ENCODE data around the gene RFESD.

RFESD gene

DNA sequence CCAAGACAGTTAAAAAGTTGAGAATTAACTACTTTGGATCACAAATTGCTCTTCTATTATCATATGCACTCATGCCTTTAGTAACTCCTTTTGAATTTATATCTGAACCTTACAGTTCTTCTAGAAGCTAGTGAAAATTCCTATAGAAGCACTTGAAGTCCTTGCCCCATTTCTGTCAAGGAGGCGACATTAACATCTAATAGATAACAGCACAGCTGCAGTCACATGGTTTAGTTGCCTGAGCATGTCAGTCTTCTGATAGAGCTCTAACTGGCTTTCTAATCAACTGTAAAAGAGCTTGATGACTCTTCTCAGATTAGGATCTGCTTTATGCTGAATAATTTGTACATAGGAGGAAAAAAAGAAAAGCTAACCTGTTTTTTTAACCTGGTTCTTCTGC is 9.0 kb downstream of the RFESD start:
- TF ChIP-seq, protein P1, sequence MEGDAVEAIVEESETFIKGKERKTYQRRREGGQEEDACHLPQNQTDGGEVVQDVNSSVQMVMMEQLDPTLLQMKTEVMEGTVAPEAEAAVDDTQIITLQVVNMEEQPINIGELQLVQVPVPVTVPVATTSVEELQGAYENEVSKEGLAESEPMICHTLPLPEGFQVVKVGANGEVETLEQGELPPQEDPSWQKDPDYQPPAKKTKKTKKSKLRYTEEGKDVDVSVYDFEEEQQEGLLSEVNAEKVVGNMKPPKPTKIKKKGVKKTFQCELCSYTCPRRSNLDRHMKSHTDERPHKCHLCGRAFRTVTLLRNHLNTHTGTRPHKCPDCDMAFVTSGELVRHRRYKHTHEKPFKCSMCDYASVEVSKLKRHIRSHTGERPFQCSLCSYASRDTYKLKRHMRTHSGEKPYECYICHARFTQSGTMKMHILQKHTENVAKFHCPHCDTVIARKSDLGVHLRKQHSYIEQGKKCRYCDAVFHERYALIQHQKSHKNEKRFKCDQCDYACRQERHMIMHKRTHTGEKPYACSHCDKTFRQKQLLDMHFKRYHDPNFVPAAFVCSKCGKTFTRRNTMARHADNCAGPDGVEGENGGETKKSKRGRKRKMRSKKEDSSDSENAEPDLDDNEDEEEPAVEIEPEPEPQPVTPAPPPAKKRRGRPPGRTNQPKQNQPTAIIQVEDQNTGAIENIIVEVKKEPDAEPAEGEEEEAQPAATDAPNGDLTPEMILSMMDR (IDR thresholded peaks at IDR 0.05) = no peak

DNA sequence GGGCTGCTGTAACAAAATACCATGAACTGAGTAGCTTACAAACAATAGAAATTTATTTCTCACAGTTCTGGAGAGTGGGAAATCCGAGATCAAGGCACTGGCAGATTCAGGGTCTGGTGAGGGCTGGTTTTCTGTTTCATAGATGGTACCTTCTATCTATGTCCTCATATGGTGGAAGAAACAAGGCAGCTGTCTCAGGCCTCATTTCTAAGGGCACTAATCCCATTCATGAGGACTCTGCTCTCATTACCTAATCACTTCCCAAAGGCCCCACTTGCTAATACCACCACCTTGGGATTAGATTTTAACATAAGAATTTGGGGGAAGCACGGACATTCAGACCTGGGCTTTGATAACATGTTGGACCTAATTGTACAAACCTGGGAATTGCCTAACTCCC is 13.5 kb downstream of the RFESD start:
- TF ChIP-seq, protein P1 (IDR thresholded peaks at IDR 0.05) = no peak

DNA sequence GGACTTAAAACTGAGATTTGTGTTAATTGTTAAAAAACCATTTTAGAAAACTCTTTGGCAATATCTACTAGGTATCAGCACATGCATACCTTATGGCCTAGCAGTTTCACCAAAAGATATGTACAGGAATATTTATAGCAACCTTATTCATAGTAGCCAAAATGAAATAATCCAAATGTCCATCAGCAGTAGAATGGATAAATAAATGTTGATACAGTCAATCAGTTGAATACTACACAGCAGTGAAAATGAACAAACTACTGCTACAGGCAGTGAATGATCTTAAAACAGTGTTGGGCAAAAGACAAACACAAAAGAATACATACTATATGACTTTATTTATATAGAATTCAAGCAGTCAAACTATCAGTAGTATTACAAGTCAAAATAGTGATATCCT is 16.4 kb downstream of the RFESD start:
- TF ChIP-seq, protein P1 (IDR thresholded peaks at IDR 0.05) = no peak

DNA sequence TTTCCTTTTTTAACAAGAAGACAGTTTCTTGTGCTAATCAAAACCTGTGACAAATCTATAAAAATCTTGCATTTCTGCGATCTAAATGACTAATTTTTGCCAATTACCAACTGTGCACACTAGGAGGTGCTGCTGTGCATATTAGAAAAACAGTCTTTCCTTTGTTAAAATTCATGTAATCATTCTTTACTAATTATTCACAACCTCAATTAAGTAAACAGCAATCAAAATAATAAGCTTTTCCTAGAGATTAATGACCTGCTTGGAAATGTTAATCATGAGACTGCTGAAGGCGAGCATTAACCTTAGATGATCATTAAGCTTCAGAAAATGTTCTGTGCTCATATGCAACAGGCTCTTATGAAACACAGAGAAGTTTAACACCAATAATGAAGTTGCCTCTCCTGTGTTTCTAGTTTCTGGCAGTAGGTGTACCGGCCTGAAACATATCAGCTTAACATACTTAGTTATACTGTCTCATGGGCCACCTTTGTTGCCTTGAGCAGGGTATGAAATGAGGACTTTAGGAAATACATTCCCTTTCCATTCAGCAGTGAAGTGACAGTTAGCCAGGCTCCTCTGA is 17.7 kb downstream of the RFESD start:
- TF ChIP-seq, protein P1 (IDR thresholded peaks at IDR 0.05) = peak; percentile 89

DNA sequence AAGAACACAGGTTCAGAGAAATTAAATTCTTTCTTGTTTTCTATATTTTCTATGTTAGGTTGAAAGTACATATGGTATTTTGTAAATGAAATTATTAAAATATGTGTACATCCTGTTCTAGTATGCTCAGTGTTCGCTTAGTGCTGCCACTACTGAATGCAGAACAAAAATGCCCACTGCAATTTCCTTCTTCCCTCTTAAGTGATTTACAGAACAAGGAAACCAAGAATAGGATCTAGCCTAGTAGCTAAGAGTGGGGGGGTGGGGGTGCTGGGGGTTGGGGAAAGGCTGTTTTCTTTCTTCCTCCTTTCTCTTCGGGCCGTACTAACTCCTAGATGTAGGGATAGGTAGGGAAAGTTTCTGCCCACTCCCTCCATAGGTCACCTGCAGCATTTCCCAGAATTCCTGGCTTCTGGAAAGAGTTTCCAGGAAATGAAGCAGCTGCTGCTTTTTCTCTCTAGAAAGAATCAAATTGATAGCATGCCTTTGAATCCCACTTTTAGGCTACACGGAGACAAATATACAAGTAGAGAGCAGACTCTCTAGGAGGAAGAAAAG is 20.6 kb downstream of the RFESD start:
- TF ChIP-seq, protein P1 (IDR thresholded peaks at IDR 0.05) = no peak

DNA sequence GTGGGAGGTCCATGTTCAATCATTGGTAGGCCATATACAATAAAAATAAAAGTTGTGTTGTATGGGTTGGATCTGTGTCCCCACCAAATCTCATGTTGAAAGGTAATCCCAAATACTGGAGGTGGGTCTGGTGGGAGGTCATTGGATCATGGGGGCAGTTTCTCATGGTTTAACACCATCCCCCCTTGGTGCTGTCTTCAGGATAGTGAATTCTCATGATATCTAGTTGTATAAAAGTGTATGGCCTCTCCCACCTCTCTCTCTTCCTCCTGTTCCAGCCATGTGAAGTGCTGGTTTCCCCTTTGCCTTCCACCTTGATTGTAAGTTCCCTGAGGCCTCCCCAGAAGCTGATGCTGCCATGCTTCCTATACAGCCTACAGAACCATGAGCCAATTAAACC is 21.1 kb downstream of the RFESD start:
- TF ChIP-seq, protein P1 (IDR thresholded peaks at IDR 0.05) = no peak

DNA sequence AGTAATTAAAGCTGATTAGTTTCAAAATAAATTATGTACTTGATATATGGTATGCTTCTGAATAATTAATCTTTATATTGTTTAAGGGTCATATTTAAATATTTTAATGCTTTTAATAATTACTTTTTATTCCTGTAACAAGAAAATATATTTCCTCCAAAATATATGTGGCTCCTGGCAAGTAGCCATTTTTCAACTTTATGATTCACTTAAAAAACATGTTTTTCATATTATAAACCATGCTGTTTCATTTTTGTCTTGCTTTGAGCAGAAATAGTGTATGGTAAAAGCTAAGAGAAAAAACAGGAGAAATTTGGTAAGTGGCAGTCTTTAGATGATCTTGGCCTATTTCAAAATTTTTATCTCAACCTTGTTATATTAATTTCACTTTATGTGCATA is 21.6 kb downstream of the RFESD start:
- TF ChIP-seq, protein P1 (IDR thresholded peaks at IDR 0.05) = no peak

DNA sequence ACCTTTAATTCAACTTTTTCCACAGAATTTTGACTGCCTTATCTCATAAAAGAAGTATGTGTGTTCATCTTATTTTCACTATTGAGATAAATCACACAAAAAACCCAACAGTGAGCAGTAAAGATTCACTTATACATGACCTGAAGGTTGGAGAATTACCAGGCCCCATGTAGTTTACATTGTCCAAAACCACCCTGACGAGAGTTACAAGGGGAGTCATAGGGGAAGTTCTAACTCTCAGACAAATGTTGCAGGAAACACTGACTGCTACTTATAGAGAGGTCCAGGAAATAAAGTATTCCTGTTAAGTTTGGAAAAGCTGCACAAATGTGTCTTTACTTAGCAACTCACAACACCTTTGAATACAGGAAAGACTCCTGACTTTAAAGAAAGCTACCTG is 22.2 kb downstream of the RFESD start:
- TF ChIP-seq, protein P1 (IDR thresholded peaks at IDR 0.05) = no peak

Measured in LNCAP (cell line).